GM21529 (cell line): ENCODE data around the gene GSK3A.

Experiments used
- ATAC-seq: cut with Tn5 transposase; IDR thresholded peaks from one replicate; pipeline ENCODE4 v1.9.1; 2021; ENCODE audit not compliant: unreplicated experiment

Gene GSK3A

DNA sequence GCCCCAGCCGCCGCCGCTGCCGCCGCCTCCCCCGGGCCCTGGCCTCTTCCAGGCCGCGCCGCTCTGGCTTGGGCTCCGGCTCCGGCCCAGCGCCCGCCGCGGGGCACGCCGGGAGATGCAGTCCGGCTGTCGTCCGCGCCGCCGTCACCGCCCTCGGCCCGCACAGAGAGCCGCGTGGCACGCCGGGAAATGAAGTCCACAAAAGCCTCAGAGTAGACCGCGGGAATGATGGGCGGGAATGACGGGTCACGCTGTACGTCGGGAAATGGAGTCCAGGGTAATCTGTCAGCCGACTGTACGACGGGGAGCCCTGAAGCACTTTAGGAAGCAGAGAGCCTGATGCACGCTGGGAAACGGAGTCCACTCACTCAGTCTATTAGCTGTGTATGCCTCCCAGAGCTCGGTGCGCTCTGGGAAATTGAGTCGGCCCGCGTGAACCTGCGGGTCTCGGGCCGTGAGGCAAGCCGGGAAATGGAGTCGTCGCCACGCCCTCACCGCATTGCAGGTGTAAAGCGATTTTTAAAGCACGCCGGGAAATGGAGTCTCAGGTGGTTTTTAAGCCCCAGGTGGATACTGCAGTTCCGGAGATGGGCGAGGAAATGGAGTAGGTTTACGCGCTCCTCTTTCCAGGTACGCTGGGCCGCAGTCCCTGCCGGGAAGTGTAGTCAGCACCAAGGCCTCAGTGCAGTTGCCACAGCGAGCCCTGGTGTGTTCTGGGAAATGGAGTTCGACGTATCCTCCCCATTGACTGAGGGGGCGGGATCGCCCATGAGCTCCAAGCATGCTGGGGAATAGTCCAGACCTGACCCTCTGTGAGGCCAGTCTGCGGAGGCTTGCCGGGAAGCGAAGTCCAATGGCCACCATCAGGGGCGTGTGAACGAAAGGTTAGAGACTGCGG, at the start of gene GSK3A:
TSS of gene GSK3A (minus strand) at position 91 of the 898 bp plus-strand sequence. CDS start 137 bp downstream, outside the sequence.
- ATAC-seq = peak; percentile 64

DNA sequence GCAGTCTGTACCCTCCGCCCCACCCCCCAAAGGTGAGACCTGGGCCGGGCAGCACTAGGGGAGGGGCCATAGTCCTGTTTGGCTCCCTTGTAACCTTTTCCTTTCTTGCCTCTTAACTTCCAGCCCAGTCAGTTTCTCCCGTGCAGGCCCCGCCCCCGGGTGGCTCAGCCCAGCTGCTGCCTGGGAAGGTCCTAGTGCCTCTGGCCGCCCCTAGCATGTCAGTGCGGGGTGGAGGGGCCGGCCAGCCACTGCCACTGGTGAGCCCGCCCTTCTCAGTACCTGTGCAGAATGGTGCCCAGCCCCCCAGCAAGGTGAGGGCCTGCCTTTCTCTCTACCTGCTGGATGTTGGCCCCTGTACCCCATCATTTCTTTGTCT, 49.0 kb upstream of the GSK3A start:
- ATAC-seq = no peak

DNA sequence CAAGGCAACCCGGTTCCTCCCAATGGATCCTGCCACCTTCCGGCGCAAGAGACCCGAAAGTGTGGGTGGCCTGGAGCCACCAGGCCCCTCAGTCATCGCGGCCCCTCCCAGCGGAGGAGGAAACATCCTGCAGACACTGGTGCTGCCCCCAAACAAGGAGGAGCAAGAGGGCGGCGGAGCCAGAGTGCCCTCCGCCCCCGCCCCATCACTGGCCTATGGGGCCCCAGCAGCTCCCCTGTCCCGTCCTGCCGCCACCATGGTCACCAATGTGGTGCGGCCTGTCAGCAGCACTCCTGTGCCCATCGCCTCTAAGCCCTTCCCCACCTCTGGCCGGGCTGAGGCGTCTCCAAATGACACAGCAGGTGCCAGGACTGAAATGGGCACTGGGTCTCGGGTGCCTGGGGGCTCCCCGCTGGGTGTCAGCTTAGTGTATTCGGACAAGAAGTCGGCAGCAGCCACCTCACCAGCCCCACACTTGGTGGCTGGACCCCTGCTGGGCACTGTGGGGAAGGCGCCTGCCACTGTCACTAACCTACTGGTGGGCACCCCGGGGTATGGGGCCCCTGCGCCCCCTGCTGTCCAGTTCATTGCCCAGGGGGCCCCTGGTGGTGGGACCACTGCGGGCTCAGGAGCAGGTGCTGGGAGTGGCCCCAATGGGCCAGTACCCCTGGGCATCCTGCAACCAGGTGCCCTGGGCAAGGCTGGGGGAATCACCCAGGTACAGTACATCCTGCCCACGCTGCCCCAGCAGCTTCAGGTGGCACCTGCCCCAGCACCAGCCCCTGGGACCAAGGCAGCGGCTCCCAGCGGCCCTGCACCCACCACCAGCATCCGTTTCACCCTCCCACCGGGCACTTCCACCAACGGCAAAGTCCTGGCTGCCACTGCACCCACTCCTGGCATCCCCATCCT, 48.4 kb upstream of the GSK3A start:
- no peak for ATAC-seq

DNA sequence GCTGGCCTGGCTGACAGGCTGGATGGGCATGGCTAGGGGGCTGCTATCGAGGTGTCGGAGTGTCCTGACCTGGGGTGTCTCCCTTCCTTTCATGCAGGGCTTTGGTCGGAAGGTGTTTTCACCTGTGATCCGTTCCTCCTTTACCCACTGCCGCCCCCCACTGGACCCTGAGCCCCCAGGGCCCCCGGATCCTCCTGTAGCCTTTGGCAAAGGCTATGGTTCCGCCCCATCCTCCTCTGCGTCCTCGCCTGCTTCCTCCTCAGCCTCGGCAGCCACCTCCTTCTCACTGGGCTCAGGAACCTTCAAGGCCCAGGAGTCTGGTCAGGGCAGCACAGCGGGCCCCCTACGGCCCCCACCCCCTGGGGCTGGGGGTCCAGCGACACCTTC, 47.7 kb upstream of the GSK3A start:
- no peak for ATAC-seq

DNA sequence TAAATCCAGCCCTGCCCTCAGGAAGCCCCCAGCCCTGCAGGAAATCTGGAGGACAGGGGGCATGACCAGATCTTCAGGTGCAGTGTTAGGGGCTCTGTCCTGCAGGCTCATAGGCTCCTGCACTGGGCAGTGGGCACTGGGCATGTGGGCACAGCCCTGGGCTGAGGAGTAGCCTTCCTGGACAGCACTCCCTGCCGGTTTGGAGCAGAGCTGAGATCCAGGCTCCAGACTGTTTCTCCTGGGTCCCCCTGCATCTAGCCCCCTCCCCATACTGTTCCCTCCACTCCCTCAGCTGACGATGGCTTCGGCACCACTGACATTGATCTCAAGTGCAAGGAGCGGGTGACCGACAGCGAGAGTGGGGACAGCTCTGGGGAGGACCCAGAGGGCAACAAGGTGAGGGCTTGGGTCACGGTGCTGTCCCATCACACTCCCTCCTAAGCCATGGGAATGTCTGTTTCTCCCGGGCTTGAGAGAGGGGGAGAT, 47.2 kb upstream of the GSK3A start:
- no peak for ATAC-seq

DNA sequence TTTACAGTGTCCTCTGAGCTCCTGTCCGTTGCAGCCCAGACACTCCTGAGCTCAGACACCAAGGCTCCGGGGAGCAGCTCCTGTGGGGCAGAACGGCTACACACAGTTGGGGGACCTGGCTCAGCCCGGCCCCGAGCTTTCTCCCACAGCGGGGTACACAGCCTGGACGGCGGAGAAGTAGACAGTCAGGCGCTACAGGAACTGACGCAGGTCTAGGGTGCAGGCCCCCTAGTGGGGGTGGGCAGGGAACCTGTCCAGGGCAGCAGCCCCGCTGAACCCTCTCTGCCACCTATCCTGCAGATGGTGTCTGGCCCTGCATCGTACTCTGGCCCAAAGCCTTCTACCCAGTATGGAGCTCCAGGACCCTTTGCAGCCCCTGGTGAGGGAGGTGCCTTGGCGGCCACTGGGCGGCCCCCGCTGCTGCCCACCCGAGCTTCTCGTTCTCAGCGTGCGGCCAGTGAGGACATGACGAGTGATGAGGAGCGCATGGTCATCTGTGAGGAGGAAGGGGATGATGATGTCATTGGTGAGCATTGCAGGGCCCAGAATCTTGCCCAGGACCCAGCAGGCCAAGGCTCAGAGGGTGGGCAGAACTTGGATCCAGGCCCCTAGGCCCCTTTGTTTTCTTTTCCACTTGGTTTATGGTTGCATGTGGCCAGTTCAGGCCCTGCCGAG, 46.6 kb upstream of the GSK3A start:
- ATAC-seq = no peak

DNA sequence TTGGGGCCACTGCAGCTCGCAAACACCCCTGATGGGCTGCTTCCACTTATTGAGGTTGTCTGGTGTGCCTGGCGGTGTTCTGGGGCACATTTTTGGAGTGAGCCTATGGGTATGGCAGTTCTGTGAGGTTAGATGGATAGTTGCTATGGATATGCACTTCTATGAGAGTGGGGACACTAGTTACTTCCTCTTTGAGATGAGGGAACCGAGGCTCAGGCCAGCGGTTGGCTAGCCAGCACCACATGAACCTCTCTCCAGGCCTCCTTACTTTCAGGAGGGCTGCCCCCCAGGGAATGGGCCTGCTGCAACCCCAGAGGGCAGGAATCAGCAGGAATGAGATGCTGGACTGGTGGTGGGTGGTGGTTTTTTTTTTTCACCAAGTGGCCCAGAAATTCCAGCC, 46.0 kb upstream of the GSK3A start:
- no peak for ATAC-seq

DNA sequence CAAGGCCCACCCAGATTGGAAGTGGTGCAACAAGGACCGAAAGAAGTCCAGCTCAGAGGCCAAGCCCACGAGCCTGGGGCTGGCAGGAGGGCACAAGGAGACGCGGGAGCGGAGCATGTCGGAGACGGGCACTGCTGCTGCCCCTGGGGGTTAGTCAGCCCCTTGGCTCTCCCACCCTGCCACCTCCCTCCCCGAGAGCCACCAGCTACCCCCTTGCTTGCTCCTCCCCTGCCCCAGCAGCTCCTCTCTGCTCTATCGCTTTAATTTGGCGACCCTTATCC, 45.4 kb upstream of the GSK3A start:
- ATAC-seq = no peak

DNA sequence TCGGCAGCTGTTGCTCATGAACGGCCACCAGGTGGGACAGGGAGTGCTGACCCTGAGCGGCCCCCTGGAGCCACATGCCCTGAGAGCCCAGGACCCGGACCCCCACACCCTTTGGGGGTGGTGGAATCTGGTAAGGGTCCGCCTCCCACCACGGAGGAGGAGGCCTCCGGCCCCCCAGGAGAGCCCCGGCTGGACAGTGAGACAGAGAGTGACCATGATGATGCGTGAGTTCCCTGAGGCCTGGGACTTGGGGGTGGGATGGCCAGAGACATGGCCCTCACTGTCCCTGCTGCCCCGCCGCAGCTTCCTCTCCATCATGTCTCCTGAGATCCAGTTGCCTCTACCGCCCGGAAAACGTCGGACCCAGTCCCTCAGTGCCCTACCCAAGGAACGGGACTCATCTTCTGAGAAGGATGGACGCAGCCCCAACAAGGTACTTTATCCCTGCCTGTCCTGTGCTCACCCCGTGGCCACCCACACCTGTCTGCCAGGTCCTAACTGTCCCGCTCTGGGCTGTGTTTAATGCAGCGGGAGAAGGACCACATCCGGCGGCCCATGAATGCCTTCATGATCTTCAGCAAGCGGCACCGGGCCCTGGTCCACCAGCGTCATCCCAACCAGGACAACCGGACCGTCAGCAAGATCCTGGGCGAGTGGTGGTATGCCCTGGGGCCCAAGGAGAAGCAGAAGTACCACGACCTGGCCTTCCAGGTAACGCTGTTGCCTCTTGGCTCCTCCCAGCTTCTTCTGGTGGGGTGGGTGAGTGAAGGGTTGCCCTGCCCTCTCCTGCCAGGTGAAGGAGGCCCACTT, 44.8 kb upstream of the GSK3A start:
- no peak for ATAC-seq

DNA sequence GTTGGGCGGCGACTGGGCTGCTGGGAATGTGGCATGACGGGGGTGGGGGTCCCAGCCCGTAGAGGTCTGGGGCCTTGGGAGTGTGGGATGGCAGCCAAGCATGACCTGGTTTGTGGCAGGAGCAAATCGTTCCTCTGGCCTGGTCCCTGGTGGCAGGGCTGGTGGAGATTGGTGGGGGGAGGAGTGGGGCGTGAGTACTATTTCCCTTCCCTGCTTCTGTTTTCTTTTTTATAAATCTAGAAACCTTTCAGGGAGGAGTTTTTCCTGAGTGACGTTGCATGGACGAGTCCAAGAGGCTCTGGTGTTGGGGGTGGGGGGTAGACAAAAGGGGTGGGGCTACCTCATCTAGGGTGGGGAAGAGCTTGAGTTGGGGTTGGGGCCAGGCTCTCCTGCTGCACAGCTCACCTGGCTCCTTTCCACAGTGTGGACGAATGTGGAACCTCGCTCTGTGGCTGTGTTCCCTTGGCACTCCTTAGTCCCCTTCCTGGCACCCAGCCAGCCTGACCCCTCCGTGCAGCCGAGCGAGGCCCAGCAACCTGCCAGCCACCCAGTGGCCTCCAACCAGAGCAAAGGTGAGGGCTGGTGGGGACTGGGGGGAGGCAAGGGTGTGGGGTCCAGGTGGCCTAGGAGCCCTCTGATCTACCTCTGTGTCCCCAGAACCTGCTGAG, 44.1 kb upstream of the GSK3A start:
- no peak for ATAC-seq

DNA sequence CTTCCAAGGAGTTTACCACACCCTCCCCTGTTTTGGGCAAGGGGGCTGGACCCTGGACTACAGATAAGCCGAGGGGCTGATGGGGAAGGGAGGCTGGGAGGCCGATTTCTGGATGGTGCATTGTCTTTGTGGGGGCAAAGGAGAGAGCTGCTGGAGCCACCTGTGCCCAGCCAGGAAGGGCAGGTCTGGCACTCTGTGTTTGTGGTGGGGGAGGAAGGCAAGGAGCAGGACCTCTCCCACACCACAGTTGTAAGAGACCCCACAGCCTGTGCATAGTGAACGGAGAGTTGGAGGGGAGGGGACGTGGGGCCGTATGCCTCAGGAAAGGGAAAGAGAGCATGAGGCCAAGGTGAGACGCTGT, 43.6 kb upstream of the GSK3A start:
- no peak for ATAC-seq

DNA sequence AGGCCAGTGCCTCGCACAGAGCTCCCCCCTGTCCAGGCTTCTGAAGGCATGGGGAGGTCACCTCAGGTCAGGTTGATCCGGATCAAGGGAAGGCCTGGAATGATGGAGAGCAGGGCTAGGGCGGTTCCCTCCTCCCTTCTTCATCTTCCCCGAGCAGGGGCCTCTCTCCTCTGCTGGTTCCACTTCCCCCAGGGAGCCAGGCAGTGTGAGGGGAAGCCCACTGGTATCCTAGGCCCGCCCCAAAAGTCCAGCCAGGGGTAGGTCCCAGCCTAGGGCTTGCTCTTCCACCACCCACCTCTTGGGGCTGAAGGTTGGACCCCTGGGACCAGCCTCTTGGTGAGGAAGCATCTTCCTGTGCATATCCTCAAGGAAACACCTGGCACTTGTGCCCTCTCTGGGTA, 43.1 kb upstream of the GSK3A start:
- no peak for ATAC-seq

DNA sequence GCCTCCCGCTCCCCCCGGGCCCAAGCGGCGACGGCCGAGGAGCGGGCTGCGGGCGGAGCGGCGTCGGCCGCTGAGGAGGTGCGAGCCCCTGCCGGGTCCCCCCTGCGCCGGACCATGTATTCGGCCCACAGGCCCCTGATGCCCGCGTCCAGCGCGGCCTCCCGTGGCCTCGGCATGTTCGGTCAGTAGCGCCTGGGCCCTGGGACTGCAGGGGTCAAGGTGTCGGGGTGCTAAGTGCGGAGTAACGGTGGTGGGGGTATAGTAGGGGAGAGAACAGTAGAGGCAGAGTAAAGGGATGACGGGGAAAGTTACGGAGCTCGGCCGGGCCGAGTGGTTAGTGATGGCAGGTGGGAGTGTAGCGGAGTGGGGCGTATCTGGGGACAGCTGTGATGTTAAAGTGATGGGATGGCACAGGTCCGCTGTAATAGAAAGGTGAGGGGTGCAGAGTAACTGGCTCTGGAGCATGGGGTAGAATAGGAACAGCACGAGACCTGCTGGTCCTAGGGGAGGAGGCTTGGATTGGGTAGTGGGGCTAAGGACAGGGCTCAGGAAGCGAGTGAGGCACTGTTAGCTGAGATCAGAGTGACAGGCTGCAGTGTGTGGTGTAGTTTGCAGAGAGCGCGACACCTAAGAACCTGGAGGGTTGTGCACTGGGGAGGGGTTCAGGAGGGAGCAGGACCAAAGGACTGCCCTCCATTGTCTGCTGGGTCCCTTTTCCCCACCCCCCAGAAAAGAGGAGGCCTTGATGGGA, 42.4 kb upstream of the GSK3A start:
- ATAC-seq = peak; percentile 3

DNA sequence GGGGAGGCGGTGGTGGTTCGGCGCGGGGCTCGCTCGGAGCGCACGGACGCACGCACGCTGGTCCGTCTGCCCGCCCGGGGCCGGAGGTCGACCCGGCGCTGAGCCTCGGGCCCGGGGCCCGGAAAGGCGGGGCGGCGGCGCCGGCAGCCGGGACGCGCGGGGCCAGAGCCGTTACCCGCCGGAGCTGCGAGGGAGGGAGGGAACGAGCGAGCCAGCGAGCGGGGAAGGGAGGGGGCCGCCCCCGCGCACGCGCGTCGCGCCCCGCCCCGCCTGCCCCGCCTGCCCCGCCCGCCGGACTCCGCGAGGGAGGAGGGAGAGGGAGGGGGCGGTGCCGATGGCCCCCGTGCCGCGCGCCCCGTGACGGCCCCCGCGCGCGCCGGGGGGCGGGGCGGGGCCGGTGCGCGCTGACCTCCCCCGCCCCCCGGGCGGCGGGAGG, 41.7 kb upstream of the GSK3A start:
- ATAC-seq = peak; percentile 21

DNA sequence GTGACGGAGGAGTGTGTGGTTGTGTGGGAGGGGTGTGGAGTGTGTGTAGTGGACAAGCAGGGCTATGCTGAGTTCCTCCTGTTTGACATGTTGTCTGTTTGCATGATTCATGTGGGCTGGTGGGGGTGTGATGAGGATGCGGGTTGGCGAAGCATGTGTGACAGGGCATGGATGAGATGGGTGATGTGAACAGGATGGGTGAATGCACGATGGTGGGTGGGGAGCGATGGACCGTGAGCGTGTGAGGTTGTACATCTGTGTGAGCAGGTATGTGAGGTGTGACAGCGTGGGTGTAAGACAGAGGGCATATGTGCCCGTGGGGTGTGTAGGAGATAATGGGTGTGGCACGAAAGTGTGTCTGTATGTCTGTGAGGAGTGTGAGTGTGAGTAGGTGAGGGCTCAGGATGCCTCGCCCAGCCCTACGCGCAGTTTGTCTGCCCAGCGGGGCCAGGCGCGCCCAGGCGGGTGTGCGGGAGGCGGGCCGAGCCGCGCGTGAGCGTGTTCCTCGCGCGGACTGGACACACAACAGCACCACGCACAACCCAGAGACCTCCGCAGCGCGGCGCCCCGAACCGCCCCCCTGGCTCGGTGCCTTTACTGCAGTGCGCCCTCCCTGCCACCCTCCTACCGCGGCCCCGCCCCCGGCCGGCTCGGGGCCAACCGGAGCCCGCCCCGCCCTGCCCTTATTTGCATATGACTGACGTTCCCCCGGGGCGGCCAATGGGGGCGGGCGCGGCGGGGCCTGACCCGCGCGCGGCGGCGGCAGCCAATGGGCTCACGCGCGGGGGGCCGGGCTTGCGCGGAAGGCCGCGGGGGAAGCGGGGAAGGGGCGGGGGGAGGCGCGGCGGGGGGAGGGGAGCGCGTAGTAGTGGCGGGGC, 41.0 kb upstream of the GSK3A start:
- ATAC-seq = peak; percentile 43

DNA sequence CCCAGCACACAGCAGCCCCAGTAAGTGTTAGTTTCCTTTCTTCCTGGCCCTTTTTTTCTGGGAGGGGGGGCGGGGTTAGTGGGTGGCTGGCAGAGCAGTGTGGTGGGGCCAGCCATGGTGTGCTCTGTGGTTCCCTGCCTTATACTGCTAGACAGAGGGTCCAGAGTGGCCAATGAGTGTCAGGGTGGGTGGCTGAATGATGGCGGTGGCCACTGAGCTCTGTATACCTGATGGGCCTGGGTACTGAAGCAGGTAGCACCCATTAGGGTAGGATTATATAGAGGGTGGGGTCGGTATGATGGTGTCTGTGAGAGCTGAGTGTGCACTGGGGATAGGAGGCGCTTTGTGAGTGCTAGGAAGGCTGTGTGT, 40.4 kb upstream of the GSK3A start:
- no peak for ATAC-seq

DNA sequence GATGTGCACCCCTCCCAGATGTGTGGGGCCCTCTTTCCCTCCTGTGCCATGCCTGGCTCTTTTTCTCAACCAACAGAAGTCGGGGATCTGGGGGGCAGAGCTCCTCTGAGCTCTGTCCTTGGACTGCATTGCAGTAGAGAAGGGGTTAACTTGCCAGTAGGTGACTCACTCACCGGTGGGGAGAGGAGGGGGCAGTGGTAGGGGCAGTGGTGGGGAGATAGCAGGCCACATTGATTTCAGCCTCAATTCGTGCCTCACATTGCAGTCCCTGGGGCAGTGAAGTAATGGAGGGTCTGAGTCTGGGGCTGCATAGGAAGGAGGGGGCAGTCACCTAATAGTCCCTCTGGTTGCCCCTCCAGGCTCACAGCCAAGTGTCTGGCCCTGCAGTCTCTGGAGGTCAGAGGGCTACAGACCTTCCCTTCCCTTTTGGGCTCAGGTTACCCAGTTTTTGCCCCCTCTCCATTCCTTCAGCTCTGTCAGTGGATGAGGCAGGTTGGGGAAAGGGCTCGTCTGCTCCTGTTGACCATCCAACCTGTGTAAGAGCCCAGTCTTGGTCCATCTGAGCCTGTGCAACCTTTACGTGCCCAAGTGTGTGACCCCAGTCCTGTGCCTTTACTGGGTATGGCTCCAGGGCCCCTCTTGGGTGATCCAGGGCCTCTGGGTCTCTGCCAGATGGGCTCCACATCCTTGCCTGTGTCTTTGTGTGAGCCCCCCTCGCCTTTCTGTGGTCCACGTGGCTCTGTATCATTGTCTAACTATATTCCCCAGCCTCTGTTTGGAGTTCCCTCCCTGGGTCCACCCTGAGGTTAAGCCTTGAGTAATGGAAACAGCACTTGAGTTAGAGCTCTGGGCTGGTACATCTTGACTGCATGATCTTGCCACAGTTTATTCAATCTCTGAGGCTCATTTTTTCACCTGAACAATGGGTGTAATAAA, 39.7 kb upstream of the GSK3A start:
- no peak for ATAC-seq
